ENCODE data around the gene WNT1.

Gene WNT1

DNA sequence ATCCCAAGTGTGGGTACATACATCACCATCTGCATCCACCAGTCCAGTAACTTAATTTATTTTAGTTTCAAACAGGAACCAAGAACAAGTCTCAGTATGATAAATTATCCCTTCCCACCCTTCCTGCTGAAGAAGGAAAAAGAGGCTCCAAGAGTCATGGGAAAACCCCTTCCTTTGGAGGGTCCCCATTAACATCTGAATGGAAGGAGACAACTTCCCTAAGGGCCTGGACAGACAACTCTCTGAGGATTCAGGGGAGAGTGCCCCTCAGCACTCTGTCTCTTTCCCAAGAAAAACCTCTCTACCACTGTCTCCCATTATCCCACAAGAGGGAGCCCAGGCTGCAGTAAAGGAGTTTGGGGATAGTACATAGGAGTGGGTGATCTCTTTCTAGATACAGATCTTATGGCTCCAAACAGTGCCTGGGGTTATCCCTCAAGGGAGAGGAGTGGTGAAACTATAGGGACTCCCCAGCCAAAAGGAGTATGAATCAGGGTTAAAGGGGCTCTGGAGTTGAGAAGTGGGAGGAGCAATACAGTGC lies 12.8 kb upstream of the WNT1 start:
- TF ChIP-seq FOXP2 (optimal IDR thresholded peaks at IDR 0.05; ENCODE audit: borderline replicate concordance, extremely low read depth, extremely low read length, insufficient read depth) (no peak), SIN3A (IDR thresholded peaks at IDR 0.05; ENCODE audit: borderline replicate concordance, insufficient read depth, low read length) (no peak)
- TF ChIP-seq, protein P1, sequence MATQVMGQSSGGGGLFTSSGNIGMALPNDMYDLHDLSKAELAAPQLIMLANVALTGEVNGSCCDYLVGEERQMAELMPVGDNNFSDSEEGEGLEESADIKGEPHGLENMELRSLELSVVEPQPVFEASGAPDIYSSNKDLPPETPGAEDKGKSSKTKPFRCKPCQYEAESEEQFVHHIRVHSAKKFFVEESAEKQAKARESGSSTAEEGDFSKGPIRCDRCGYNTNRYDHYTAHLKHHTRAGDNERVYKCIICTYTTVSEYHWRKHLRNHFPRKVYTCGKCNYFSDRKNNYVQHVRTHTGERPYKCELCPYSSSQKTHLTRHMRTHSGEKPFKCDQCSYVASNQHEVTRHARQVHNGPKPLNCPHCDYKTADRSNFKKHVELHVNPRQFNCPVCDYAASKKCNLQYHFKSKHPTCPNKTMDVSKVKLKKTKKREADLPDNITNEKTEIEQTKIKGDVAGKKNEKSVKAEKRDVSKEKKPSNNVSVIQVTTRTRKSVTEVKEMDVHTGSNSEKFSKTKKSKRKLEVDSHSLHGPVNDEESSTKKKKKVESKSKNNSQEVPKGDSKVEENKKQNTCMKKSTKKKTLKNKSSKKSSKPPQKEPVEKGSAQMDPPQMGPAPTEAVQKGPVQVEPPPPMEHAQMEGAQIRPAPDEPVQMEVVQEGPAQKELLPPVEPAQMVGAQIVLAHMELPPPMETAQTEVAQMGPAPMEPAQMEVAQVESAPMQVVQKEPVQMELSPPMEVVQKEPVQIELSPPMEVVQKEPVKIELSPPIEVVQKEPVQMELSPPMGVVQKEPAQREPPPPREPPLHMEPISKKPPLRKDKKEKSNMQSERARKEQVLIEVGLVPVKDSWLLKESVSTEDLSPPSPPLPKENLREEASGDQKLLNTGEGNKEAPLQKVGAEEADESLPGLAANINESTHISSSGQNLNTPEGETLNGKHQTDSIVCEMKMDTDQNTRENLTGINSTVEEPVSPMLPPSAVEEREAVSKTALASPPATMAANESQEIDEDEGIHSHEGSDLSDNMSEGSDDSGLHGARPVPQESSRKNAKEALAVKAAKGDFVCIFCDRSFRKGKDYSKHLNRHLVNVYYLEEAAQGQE (IDR thresholded peaks at IDR 0.05; ENCODE audit: insufficient read depth in 1 of 2, low read depth in 2 of 2, low read length in 2 of 2), result no peak

DNA sequence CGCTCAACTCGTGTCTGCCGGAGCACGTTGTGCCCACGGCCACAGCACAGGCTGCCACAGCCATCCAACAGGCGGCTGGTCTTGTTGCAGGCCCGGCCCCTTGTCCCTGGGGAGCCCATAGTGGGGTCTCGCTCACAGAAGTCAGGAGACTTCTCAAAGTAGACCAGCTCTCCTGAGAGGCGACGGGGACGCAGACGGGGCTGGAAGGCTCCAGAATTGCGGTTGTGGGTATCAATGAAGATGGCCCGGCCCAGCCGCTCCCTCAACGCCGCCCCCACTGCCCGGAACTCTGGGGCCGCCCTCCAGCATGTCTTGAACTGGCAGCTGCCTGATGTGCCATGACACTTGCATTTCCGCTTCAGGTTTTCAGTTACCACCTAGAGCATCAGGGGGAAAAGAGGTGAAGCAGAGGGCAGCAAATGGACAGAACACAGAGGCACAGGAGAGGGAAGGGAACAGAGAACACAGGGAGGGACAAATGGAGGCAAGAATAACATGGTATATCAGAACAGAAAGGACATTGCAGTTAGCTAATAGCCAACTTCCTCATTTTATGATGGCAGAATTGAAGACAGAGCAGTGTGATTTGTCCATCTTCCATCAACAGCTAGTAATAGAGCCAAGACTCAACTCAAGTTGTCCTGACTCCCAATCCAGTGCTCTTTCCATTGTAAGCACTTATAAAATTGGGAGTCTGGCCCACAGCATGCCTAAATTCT lies 11.8 kb upstream of the WNT1 start:
- TF ChIP-seq SIN3A (IDR thresholded peaks at IDR 0.05; ENCODE audit: borderline replicate concordance, insufficient read depth, low read length), result no peak

DNA sequence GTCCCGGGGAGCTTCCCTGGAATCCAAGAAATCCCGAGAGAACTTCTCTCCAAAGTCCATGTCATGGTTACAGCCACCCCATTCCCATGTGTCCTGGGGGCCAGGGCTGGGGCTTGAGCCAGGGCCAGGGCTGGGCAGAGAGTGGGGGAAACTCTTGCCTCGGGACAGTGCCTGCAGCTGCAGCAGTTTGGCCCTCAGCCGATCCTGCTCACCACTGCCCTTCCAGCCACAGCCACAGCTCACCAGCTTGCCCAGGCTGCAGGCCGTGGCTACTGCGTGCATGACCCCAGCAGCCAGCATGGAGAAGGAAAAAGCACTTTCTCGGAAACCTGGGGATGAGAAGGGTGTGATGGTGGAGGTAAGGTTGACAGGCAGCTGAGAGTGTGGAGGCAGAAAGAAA lies 10.1 kb upstream of the WNT1 start:
- no peak for TF ChIP-seq SIN3A (IDR thresholded peaks at IDR 0.05; ENCODE audit: borderline replicate concordance, insufficient read depth, low read length)
- TF ChIP-seq POLR2AphosphoS5 (IDR thresholded peaks at IDR 0.05; ENCODE audit: low read depth, low read length), result no peak
- no peak for TF ChIP-seq FOXP2 (optimal IDR thresholded peaks at IDR 0.05; ENCODE audit: borderline replicate concordance, extremely low read depth, extremely low read length, insufficient read depth)
- TF ChIP-seq TAF1 (IDR thresholded peaks at IDR 0.05; ENCODE audit: borderline replicate concordance, insufficient read depth, low read length), result no peak
- TF ChIP-seq, protein P1 (IDR thresholded peaks at IDR 0.05; ENCODE audit: insufficient read depth in 1 of 2, low read depth in 2 of 2, low read length in 2 of 2), result no peak

DNA sequence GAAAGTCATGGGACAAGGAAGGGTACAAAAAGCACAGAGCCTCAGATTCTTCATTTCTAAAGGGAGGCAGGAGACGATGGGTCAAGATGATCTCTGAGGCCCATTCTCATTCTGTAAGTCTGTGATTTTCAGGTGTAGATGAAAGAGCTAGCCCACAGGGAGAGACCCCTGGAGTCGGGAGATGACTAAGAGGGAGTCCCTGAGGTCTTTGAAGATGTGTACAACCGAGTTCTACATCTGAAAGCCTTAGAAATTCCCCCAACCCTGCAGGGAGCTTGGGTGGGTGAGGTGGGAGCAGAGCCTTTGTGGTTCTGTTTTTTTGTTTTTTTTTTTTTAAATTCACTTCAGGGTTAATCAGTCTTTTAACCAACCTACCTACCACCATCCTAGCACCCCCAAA lies 9.7 kb upstream of the WNT1 start:
- no peak for TF ChIP-seq TAF1 (IDR thresholded peaks at IDR 0.05; ENCODE audit: borderline replicate concordance, insufficient read depth, low read length)
- no peak for TF ChIP-seq POLR2AphosphoS5 (IDR thresholded peaks at IDR 0.05; ENCODE audit: low read depth, low read length)
- TF ChIP-seq, protein P1 (IDR thresholded peaks at IDR 0.05; ENCODE audit: insufficient read depth in 1 of 2, low read depth in 2 of 2, low read length in 2 of 2), result no peak
- no peak for TF ChIP-seq FOXP2 (optimal IDR thresholded peaks at IDR 0.05; ENCODE audit: borderline replicate concordance, extremely low read depth, extremely low read length, insufficient read depth)
- TF ChIP-seq SIN3A (IDR thresholded peaks at IDR 0.05; ENCODE audit: borderline replicate concordance, insufficient read depth, low read length), result no peak

DNA sequence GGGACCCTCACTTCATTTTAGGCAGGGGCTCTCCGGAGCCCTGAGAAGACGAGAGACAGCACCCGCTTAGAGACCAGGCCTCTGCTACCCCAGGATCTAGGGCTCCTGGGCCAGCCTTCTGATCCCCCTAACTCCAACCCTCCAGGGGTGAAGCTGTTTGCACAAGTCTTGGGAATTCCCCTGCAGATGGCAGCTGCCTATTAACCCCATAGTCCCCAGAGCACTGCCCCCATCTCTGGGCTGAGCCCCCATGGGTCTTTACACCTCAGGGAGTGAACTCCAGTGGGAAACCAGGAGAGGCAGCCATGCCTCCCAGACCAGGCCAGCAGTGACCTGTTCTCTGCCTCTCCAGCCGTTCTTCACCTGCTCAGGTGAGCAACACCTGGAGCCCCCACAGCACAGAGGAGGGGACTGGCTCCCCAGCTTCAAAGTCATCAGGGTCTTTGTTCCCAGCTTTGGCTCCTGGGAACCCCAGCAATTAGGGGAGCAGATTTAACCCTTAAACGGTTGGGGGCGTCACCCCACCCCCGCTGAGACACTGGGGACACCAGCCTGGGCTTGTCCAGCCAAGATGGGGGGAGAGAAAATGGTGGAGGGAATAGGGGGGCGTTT lies 8.9 kb upstream of the WNT1 start:
- no peak for TF ChIP-seq POLR2AphosphoS5 (IDR thresholded peaks at IDR 0.05; ENCODE audit: low read depth, low read length)
- no peak for TF ChIP-seq TAF1 (IDR thresholded peaks at IDR 0.05; ENCODE audit: borderline replicate concordance, insufficient read depth, low read length)
- TF ChIP-seq, protein P1 (IDR thresholded peaks at IDR 0.05; ENCODE audit: insufficient read depth in 1 of 2, low read depth in 2 of 2, low read length in 2 of 2), result no peak
- no peak for TF ChIP-seq SIN3A (IDR thresholded peaks at IDR 0.05; ENCODE audit: borderline replicate concordance, insufficient read depth, low read length)
- no peak for TF ChIP-seq FOXP2 (optimal IDR thresholded peaks at IDR 0.05; ENCODE audit: borderline replicate concordance, extremely low read depth, extremely low read length, insufficient read depth)
